ENCODE measurements around the gene UNC80.
"Not testable (repeated sequence)": the region's sequence is repeated elsewhere in the genome, so short reads cannot be mapped to it uniquely, and the experiment has no call there.

The UNC80 gene

GRCh38 chr2:209771474-209772289 is at the start of gene UNC80:
Gene UNC80 (plus strand): TSS chr2:209771832. CDS start chr2:209772073, 241 bp downstream.
- DNase-seq (ENCODE audit: low read depth) = peak; percentile 19

- no peak for DNase-seq (ENCODE audit: low read depth)
Observed at GRCh38 chr2:209726311-209726710, 45.3 kb upstream of the UNC80 start.

- no peak for DNase-seq (ENCODE audit: low read depth)
Observed at GRCh38 chr2:209727077-209727476, 44.6 kb upstream of the UNC80 start.

- DNase-seq (ENCODE audit: low read depth) = no peak
Observed at GRCh38 chr2:209734805-209735204, 36.8 kb upstream of the UNC80 start.

- no peak for DNase-seq (ENCODE audit: low read depth)
Observed at GRCh38 chr2:209741953-209742352, 29.7 kb upstream of the UNC80 start.

- no peak for DNase-seq (ENCODE audit: low read depth)
Observed at GRCh38 chr2:209753020-209753419, 18.6 kb upstream of the UNC80 start.

- DNase-seq (ENCODE audit: low read depth) = no peak
Observed at GRCh38 chr2:209757163-209757562, 14.5 kb upstream of the UNC80 start.

GRCh38 chr2:209761566-209761965 is 10.1 kb upstream of the UNC80 start:
- DNase-seq (ENCODE audit: low read depth) = no peak

GRCh38 chr2:209762563-209762962 is 9.1 kb upstream of the UNC80 start:
- no peak for DNase-seq (ENCODE audit: low read depth)

- DNase-seq (ENCODE audit: low read depth) = no peak
Observed at GRCh38 chr2:209763106-209763505, 8.5 kb upstream of the UNC80 start.

- DNase-seq (ENCODE audit: low read depth) = no peak
Observed at GRCh38 chr2:209766613-209767012, 5.0 kb upstream of the UNC80 start.

GRCh38 chr2:209767316-209767715 is 4.3 kb upstream of the UNC80 start:
- DNase-seq (ENCODE audit: low read depth) = no peak

GRCh38 chr2:209768557-209768956 is 3.1 kb upstream of the UNC80 start:
- DNase-seq (ENCODE audit: low read depth) = no peak

GRCh38 chr2:209772290-209772685 is 656 bp downstream of the UNC80 start:
- no peak for DNase-seq (ENCODE audit: low read depth)

GRCh38 chr2:209773377-209773776 is 1.7 kb downstream of the UNC80 start:
- DNase-seq (ENCODE audit: low read depth) = no peak

GRCh38 chr2:209787416-209787815 is 15.8 kb downstream of the UNC80 start:
- no peak for DNase-seq (ENCODE audit: low read depth)

- no peak for DNase-seq (ENCODE audit: low read depth)
Observed at GRCh38 chr2:209788925-209789324, 17.3 kb downstream of the UNC80 start.

GRCh38 chr2:209790066-209790728 is 18.6 kb downstream of the UNC80 start:
- DNase-seq (ENCODE audit: low read depth) = peak; percentile 25

- DNase-seq (ENCODE audit: low read depth) = no peak
Observed at GRCh38 chr2:209791151-209791550, 19.5 kb downstream of the UNC80 start.

GRCh38 chr2:209795425-209795824 is 23.8 kb downstream of the UNC80 start:
- DNase-seq (ENCODE audit: low read depth) = not testable (repeated sequence)

GRCh38 chr2:209805351-209805750 is 33.7 kb downstream of the UNC80 start:
- no peak for DNase-seq (ENCODE audit: low read depth)

GRCh38 chr2:209806318-209806717 is 34.7 kb downstream of the UNC80 start:
- DNase-seq (ENCODE audit: low read depth) = no peak

GRCh38 chr2:209808521-209808920 is 36.9 kb downstream of the UNC80 start:
- DNase-seq (ENCODE audit: low read depth) = no peak

GRCh38 chr2:209809256-209809655 is 37.6 kb downstream of the UNC80 start:
- no peak for DNase-seq (ENCODE audit: low read depth)
